ENCODE results near the gene IGSF9. TPM values are rescaled to one million over a fixed set of nuclear protein-coding genes. Genes with fewer than 3 reads are reported as not detected.

IGSF9 gene
- total and polyA plus RNA-seq, 4 donors: 0.14 to 21.3 (median 16.1) TPM

DNA sequence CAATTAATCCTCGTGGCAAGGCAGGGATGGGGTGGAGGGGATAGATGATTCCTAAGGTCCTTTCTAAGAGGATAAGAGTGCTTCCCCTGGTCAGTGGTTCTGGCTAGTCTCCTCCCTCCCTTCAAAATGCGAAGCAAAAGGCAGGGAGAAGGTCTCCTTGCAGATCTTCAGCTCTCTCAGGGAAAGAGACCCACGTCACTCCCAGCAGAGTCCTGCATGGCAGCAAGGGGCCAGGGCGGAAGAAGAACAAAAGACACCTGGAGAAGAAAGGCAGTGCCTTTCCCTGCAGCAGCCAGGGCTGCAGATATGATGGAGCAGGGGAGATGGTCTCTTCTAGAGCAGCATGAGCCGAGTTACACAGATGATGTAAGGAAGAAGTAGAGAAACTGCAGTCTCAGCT, 38.3 kb upstream of the IGSF9 start:
- Histone ChIP-seq H3K36me3 (ENCODE audit: control insufficient read depth in 4 of 4, insufficient read depth in 3 of 4, low read depth in 1 of 4, low read length in 3 of 4) (no peaks in the 10 kb centered on the region), H3K9ac (ENCODE audit: low read depth in 1 of 2, low read length in 2 of 2) (no peak overlapping the region), H3K4me1 (ENCODE audit: control insufficient read depth in 4 of 4, insufficient read depth in 4 of 4, low read length in 3 of 4) (peaks cover 0 to 3% (median 0%) of the 10 kb centered on the region in 4 donors), H3K9me3 (ENCODE audit: control insufficient read depth in 4 of 4, low read length in 3 of 4) (no peaks in the 10 kb centered on the region), H3K27me3 (ENCODE audit: control insufficient read depth in 4 of 4, insufficient read depth in 4 of 4, low read length in 3 of 4) (no peaks in the 10 kb centered on the region), H3K27ac (ENCODE audit: low read depth in 1 of 2, low read length in 2 of 2) (no peak overlapping the region), H3K4me3 (ENCODE audit: low read depth in 1 of 3, low read length in 3 of 3) (no peak overlapping the region)
- TF ChIP-seq YY1 (IDR thresholded peaks at IDR 0.05) (no peak), HNF4G (IDR thresholded peaks at IDR 0.05) (no peak), RAD21 (IDR thresholded peaks at IDR 0.05) (no peak), SP1 (IDR thresholded peaks at IDR 0.05) (no peak), FOXA2 (IDR thresholded peaks at IDR 0.05) (no peak)
- DNase-seq (ENCODE audit: low spot score): no peak
- 79% methylated on average over 5 of the region's 5 CpGs for WGBS

DNA sequence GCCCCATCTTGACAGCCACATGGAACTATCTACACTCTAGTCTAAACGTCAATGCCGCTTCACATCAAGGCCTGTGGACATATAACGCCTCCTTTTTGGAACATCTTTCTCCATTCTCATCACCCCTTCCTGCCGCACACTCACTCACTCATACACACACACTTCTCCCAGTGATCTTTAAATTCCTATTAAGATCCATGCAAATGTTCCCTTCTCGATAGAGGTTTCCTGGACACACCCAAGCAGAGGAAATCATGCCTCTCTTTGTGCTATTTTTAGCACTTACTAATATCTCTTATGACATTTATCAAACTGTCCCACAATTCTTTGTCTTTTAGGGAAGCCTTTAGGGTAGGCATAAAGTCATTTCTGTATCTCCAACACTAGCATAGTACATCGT, 36.9 kb upstream of the IGSF9 start:
- no peak for DNase-seq (ENCODE audit: low spot score)
- H3K27ac ChIP-seq (ENCODE audit: low read depth in 1 of 2, low read length in 2 of 2): no peak overlapping the region
- H3K9me3 ChIP-seq (ENCODE audit: control insufficient read depth in 4 of 4, low read length in 3 of 4): no peaks in the 10 kb centered on the region
- TF ChIP-seq TAF1 (conservative IDR thresholded peaks at IDR 0.05): no peak
- no peak for TF ChIP-seq GABPA (IDR thresholded peaks at IDR 0.05 in 1 of 2, conservative IDR thresholded peaks at IDR 0.05 in 1 of 2)
- no peak for TF ChIP-seq RAD21 (IDR thresholded peaks at IDR 0.05)
- TF ChIP-seq, protein P1, sequence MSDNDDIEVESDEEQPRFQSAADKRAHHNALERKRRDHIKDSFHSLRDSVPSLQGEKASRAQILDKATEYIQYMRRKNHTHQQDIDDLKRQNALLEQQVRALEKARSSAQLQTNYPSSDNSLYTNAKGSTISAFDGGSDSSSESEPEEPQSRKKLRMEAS (IDR thresholded peaks at IDR 0.05): no peak
- TF ChIP-seq, protein P2, sequence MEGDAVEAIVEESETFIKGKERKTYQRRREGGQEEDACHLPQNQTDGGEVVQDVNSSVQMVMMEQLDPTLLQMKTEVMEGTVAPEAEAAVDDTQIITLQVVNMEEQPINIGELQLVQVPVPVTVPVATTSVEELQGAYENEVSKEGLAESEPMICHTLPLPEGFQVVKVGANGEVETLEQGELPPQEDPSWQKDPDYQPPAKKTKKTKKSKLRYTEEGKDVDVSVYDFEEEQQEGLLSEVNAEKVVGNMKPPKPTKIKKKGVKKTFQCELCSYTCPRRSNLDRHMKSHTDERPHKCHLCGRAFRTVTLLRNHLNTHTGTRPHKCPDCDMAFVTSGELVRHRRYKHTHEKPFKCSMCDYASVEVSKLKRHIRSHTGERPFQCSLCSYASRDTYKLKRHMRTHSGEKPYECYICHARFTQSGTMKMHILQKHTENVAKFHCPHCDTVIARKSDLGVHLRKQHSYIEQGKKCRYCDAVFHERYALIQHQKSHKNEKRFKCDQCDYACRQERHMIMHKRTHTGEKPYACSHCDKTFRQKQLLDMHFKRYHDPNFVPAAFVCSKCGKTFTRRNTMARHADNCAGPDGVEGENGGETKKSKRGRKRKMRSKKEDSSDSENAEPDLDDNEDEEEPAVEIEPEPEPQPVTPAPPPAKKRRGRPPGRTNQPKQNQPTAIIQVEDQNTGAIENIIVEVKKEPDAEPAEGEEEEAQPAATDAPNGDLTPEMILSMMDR (IDR thresholded peaks at IDR 0.05; ENCODE audit: low read depth, low read length, missing input control): no peak
- no peak for TF ChIP-seq EGR1 (IDR thresholded peaks at IDR 0.05; ENCODE audit: low read depth in 2 of 2)
- no peak for TF ChIP-seq HNF4A (conservative IDR thresholded peaks at IDR 0.05)
- TF ChIP-seq NR2F2 (IDR thresholded peaks at IDR 0.05): no peak
- no peak for TF ChIP-seq FOXA2 (IDR thresholded peaks at IDR 0.05)
- TF ChIP-seq YY1 (IDR thresholded peaks at IDR 0.05): no peak
- no peak for TF ChIP-seq HNF4G (IDR thresholded peaks at IDR 0.05)
- TF ChIP-seq, protein P3, sequence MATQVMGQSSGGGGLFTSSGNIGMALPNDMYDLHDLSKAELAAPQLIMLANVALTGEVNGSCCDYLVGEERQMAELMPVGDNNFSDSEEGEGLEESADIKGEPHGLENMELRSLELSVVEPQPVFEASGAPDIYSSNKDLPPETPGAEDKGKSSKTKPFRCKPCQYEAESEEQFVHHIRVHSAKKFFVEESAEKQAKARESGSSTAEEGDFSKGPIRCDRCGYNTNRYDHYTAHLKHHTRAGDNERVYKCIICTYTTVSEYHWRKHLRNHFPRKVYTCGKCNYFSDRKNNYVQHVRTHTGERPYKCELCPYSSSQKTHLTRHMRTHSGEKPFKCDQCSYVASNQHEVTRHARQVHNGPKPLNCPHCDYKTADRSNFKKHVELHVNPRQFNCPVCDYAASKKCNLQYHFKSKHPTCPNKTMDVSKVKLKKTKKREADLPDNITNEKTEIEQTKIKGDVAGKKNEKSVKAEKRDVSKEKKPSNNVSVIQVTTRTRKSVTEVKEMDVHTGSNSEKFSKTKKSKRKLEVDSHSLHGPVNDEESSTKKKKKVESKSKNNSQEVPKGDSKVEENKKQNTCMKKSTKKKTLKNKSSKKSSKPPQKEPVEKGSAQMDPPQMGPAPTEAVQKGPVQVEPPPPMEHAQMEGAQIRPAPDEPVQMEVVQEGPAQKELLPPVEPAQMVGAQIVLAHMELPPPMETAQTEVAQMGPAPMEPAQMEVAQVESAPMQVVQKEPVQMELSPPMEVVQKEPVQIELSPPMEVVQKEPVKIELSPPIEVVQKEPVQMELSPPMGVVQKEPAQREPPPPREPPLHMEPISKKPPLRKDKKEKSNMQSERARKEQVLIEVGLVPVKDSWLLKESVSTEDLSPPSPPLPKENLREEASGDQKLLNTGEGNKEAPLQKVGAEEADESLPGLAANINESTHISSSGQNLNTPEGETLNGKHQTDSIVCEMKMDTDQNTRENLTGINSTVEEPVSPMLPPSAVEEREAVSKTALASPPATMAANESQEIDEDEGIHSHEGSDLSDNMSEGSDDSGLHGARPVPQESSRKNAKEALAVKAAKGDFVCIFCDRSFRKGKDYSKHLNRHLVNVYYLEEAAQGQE (IDR thresholded peaks at IDR 0.05): no peak
- TF ChIP-seq FOXA1 (IDR thresholded peaks at IDR 0.05): no peak
- TF ChIP-seq RXRA (IDR thresholded peaks at IDR 0.05): no peak
- TF ChIP-seq, protein P4, sequence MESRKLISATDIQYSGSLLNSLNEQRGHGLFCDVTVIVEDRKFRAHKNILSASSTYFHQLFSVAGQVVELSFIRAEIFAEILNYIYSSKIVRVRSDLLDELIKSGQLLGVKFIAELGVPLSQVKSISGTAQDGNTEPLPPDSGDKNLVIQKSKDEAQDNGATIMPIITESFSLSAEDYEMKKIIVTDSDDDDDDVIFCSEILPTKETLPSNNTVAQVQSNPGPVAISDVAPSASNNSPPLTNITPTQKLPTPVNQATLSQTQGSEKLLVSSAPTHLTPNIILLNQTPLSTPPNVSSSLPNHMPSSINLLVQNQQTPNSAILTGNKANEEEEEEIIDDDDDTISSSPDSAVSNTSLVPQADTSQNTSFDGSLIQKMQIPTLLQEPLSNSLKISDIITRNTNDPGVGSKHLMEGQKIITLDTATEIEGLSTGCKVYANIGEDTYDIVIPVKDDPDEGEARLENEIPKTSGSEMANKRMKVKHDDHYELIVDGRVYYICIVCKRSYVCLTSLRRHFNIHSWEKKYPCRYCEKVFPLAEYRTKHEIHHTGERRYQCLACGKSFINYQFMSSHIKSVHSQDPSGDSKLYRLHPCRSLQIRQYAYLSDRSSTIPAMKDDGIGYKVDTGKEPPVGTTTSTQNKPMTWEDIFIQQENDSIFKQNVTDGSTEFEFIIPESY (IDR thresholded peaks at IDR 0.05): no peak
- no peak for TF ChIP-seq SP1 (IDR thresholded peaks at IDR 0.05)
- TF ChIP-seq, protein P5, sequence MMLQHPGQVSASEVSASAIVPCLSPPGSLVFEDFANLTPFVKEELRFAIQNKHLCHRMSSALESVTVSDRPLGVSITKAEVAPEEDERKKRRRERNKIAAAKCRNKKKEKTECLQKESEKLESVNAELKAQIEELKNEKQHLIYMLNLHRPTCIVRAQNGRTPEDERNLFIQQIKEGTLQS (IDR thresholded peaks at IDR 0.05): no peak
- no peak for TF ChIP-seq JUND (IDR thresholded peaks at IDR 0.05)
- WGBS: 71% methylated on average over 6 of the region's 6 CpGs
- H3K4me1 ChIP-seq (ENCODE audit: control insufficient read depth in 4 of 4, insufficient read depth in 4 of 4, low read length in 3 of 4): peaks cover 0 to 3% (median 0%) of the 10 kb centered on the region in 4 donors
- H3K9ac ChIP-seq (ENCODE audit: low read depth in 1 of 2, low read length in 2 of 2): no peak overlapping the region
- H3K36me3 ChIP-seq (ENCODE audit: control insufficient read depth in 4 of 4, insufficient read depth in 3 of 4, low read depth in 1 of 4, low read length in 3 of 4): no peaks in the 10 kb centered on the region
- no peaks in the 10 kb centered on the region for H3K27me3 ChIP-seq (ENCODE audit: control insufficient read depth in 4 of 4, insufficient read depth in 4 of 4, low read length in 3 of 4)
- no peak overlapping the region for H3K4me3 ChIP-seq (ENCODE audit: low read depth in 1 of 3, low read length in 3 of 3)
